IMR-90 (cell line): ENCODE data around the gene PTPRN2. TPM values are rescaled to one million over a fixed set of nuclear protein-coding genes. Genes with fewer than 3 reads are reported as not detected.

Source experiments
- ATAC-seq: fragments of 200-7000 bp; cut with Tn5 transposase; 2 replicates; pipeline ENCODE4 v1.9.1; 2020; ENCODE audit warnings: low read depth, mild to moderate bottlenecking, moderate library complexity
- BruUV-seq: library from RNA; stranded (reverse); fragments of 400-500 nt; replicated peaks from 2 replicates; lab custom pipeline; 2021; lab: Mats Ljungman, UMichigan
- CTCF ChIA-PET: fragments of 300-600 bp; formaldehyde crosslinking; extraction: SDS; loops from one replicate; lab custom pipeline; 2021; ENCODE audit warnings: antibody characterized with exemption; lab: Yijun Ruan, JAX
- POLR2A ChIA-PET: fragments of 300-600 bp; sonication (Branson Sonifier 250); formaldehyde crosslinking; loops from one replicate; lab custom pipeline; 2022; ENCODE audit warnings: antibody characterized with exemption; ENCODE audit not compliant: unreplicated experiment; lab: Charles Lee
- DNase-seq: peaks from one replicate; pipeline ENCODE4 v3.0.0; 2013
- H2AFZ ChIP-seq: replicated peaks from 2 replicates; pipeline ENCODE3; 2013; ENCODE audit warnings: low read length, mild to moderate bottlenecking; ENCODE audit not compliant: poor library complexity
- H2AK5ac ChIP-seq: 2 replicates; pipeline ENCODE4 v1.6.1; 2013; ENCODE audit warnings: low read depth, low read length, inconsistent platforms
- H2AK9ac ChIP-seq: replicated peaks from 2 replicates; pipeline ENCODE3; 2013; ENCODE audit warnings: mild to moderate bottlenecking, low read depth, low read length, moderate library complexity; ENCODE audit not compliant: poor library complexity
- H2BK120ac ChIP-seq: 2 replicates; pipeline ENCODE4 v1.6.1; 2013; ENCODE audit warnings: low read depth, low read length, inconsistent platforms
- H2BK15ac ChIP-seq: 3 replicates; pipeline ENCODE4 v1.6.1; 2013; ENCODE audit warnings: low read depth, low read length, inconsistent platforms
- H2BK20ac ChIP-seq: 2 replicates; pipeline ENCODE4 v1.6.1; 2013; ENCODE audit warnings: low read depth, mild to moderate bottlenecking, inconsistent platforms, low read length, moderate library complexity
- H2BK5ac ChIP-seq: 2 replicates; pipeline ENCODE4 v1.6.1; 2013; ENCODE audit warnings: mild to moderate bottlenecking, low read depth, low read length, inconsistent platforms; ENCODE audit not compliant: poor library complexity, severe bottlenecking
- H3K14ac ChIP-seq: replicated peaks from 2 replicates; pipeline ENCODE4 v1.6.1; 2013; ENCODE audit warnings: low read depth, low read length, inconsistent platforms
- H3K18ac ChIP-seq: 2 replicates; pipeline ENCODE4 v1.6.1; 2013; ENCODE audit warnings: low read depth, low read length, control low read depth
- H3K23ac ChIP-seq: 2 replicates; pipeline ENCODE4 v1.6.1; 2013; ENCODE audit warnings: low read depth, low read length, inconsistent platforms
- H3K27ac ChIP-seq: 2 replicates; pipeline ENCODE4 v1.5.1; 2013; ENCODE audit warnings: mild to moderate bottlenecking, control low read depth, low read length; ENCODE audit not compliant: insufficient read depth
- H3K27me3 ChIP-seq: 2 replicates; pipeline ENCODE4 v1.6.1; 2013; ENCODE audit warnings: low read length; ENCODE audit not compliant: control insufficient read depth, insufficient read depth
- H3K36me3 ChIP-seq: 2 replicates; pipeline ENCODE4 v1.6.1; 2013; ENCODE audit warnings: low read length, mixed read lengths; ENCODE audit not compliant: control insufficient read depth, insufficient read depth
- H3K4ac ChIP-seq: 2 replicates; pipeline ENCODE4 v1.6.1; 2013; ENCODE audit warnings: low read depth, low read length, inconsistent platforms
- H3K4me1 ChIP-seq: 2 replicates; pipeline ENCODE4 v1.6.1; 2013; ENCODE audit warnings: low read length, mixed read lengths; ENCODE audit not compliant: control insufficient read depth, insufficient read depth
- H3K4me2 ChIP-seq: 2 replicates; pipeline ENCODE4 v1.6.1; 2013; ENCODE audit warnings: low read depth, mild to moderate bottlenecking, control low read depth, low read length, moderate library complexity
- H3K4me3 ChIP-seq: 2 replicates; pipeline ENCODE4 v1.5.1; 2013; ENCODE audit warnings: low read depth, mild to moderate bottlenecking, control low read depth, low read length, moderate library complexity; ENCODE audit not compliant: insufficient read depth
- H3K56ac ChIP-seq: 2 replicates; pipeline ENCODE4 v1.6.1; 2013; ENCODE audit warnings: low read length, inconsistent platforms; ENCODE audit not compliant: insufficient read depth; ENCODE audit errors: extremely low read depth
- H3K79me1 ChIP-seq, 2 experiments: 2 replicates each; pipeline ENCODE4 v1.6.1; 2013; ENCODE audit warnings: low read length in 2 of 2, inconsistent platforms in 1 of 2, low read depth in 1 of 2
- H3K9ac ChIP-seq: 2 replicates; pipeline ENCODE4 v1.6.1; 2013; ENCODE audit warnings: low read depth, low read length, control low read depth
- H3K9me1 ChIP-seq: 2 replicates; pipeline ENCODE4 v1.6.1; 2013; ENCODE audit warnings: low read length, inconsistent platforms; ENCODE audit not compliant: insufficient read depth
- H3K9me3 ChIP-seq: 2 replicates; pipeline ENCODE4 v1.6.1; 2013; ENCODE audit warnings: low read length; ENCODE audit not compliant: control insufficient read depth, insufficient read depth
- H4K20me1 ChIP-seq: 2 replicates; pipeline ENCODE4 v1.6.1; 2013; ENCODE audit warnings: low read length, inconsistent platforms; ENCODE audit not compliant: insufficient read depth
- H4K5ac ChIP-seq: 2 replicates; pipeline ENCODE4 v1.6.1; 2013; ENCODE audit warnings: mild to moderate bottlenecking, low read depth, low read length, control low read depth
- H4K8ac ChIP-seq, 2 experiments: 2 replicates each; pipeline ENCODE4 v1.6.1; 2013; ENCODE audit warnings: low read depth in 2 of 2, low read length in 2 of 2, control low read depth in 1 of 2, inconsistent platforms in 1 of 2
- H4K91ac ChIP-seq: 2 replicates; pipeline ENCODE4 v1.6.1; 2013; ENCODE audit warnings: low read depth, low read length, inconsistent platforms; ENCODE audit not compliant: insufficient read depth
- BHLHE40 ChIP-seq: fragments of 150-350 bp; IDR thresholded peaks from 2 replicates; pipeline ENCODE4 v1.6.1; 2016; ENCODE audit warnings: mild to moderate bottlenecking, low read depth, low read length
- CEBPB ChIP-seq: IDR thresholded peaks from 2 replicates; pipeline ENCODE4 v1.6.1; 2012; ENCODE audit warnings: low read depth, low read length, improper control_type of control experiment
- CHD1 ChIP-seq: IDR thresholded peaks from 2 replicates; pipeline ENCODE4 v1.6.1; 2012; ENCODE audit warnings: low read depth, low read length, improper control_type of control experiment
- CTCF ChIP-seq: conservative IDR thresholded peaks from 2 replicates; pipeline ENCODE4 v1.5.1; 2012; ENCODE audit warnings: mild to moderate bottlenecking, low read depth, low read length, improper control_type of control experiment
- ELK1 ChIP-seq: fragments of 150-350 bp; IDR thresholded peaks from 2 replicates; pipeline ENCODE4 v1.6.1; 2016; ENCODE audit warnings: low read depth, mild to moderate bottlenecking, low read length, moderate library complexity, borderline replicate concordance
- FOS ChIP-seq: fragments of 150-350 bp; IDR thresholded peaks from 2 replicates; pipeline ENCODE4 v1.6.1; 2016; ENCODE audit warnings: low read depth, low read length
- MAFK ChIP-seq: IDR thresholded peaks from 2 replicates; pipeline ENCODE4 v1.6.1; 2012; ENCODE audit warnings: low read depth, low read length, improper control_type of control experiment
- MAZ ChIP-seq: IDR thresholded peaks from 2 replicates; pipeline ENCODE4 v1.6.1; 2012; ENCODE audit warnings: low read depth, mild to moderate bottlenecking, low read length, improper control_type of control experiment, moderate library complexity, borderline replicate concordance
- MXI1 ChIP-seq: IDR thresholded peaks from 2 replicates; pipeline ENCODE4 v1.6.1; 2012; ENCODE audit warnings: low read depth, mild to moderate bottlenecking, low read length, moderate library complexity, borderline replicate concordance
- NFE2L2 ChIP-seq: fragments of 150-350 bp; IDR thresholded peaks from 2 replicates; pipeline ENCODE4 v1.6.1; 2016; ENCODE audit warnings: low read depth, mild to moderate bottlenecking, low read length
- POLR2A ChIP-seq: IDR thresholded peaks from 2 replicates; pipeline ENCODE4 v1.6.1; 2012; ENCODE audit warnings: mild to moderate bottlenecking, low read depth, low read length
- RAD21 ChIP-seq: IDR thresholded peaks from 2 replicates; pipeline ENCODE4 v1.6.1; 2012; ENCODE audit warnings: low read length, improper control_type of control experiment
- RCOR1 ChIP-seq: IDR thresholded peaks from 2 replicates; pipeline ENCODE4 v1.6.1; 2012; ENCODE audit warnings: mild to moderate bottlenecking, low read length, improper control_type of control experiment; ENCODE audit not compliant: insufficient replicate concordance
- RFX5 ChIP-seq: IDR thresholded peaks from 2 replicates; pipeline ENCODE4 v1.8.0; 2012; ENCODE audit warnings: low read depth, mild to moderate bottlenecking, low read length, moderate library complexity
- SMC3 ChIP-seq: fragments of 150-350 bp; IDR thresholded peaks from 2 replicates; pipeline ENCODE4 v1.6.1; 2016; ENCODE audit warnings: low read depth, mild to moderate bottlenecking, antibody characterized with exemption, low read length, moderate library complexity
- USF2 ChIP-seq: fragments of 150-350 bp; IDR thresholded peaks from 2 replicates; pipeline ENCODE4 v1.6.1; 2017; ENCODE audit warnings: mild to moderate bottlenecking, antibody characterized with exemption, low read length, low read depth
- WGBS, 2 experiments: methylation state at CpG; one replicate each; pipeline versions ENCODE4 v1.1.5 to v1.1.7; 2013; ENCODE audit warnings: missing lambda C conversion rate in 2 of 2; ENCODE audit not compliant: insufficient read length in 1 of 2; ENCODE audit errors: extremely low coverage in 2 of 2; 5-methylcytosine and 5-hydroxymethylcytosine counted together
- dilution Hi-C: fragments of 300-500 bp; cut with HindIII; formaldehyde crosslinking; loops from one replicate; pipeline ENCODE4 v1.14.3; 2018; ENCODE audit warnings: low sequenced_read_pairs; ENCODE audit not compliant: unreplicated experiment
- in situ Hi-C: fragments of 300-500 bp; cut with MboI; formaldehyde crosslinking; loops from 3 replicates; pipeline ENCODE4 v1.14.3; 2019; ENCODE audit warnings: low sequenced_read_pairs, inconsistent platforms, mixed read lengths
- intact Hi-C: fragments of 100-400 bp; cut with micrococcal nuclease; formaldehyde crosslinking; loops from 2 replicates; pipeline ENCODE4 v1.10.0; 2022
- polyA plus RNA-seq, 3 experiments: library from polyadenylated mRNA; depleted of rRNA; stranded (reverse); fragments of >200 nt; gene quantifications; 2 replicates each; pipeline ENCODE4 v1.2.3, GENCODE V29; 2012; ENCODE audit warnings: low replicate concordance in 1 of 3
- total RNA-seq: library from RNA; depleted of rRNA; stranded (reverse); fragments of >200 nt; gene quantifications from 2 replicates; pipeline ENCODE4 v1.2.3, GENCODE V29; 2012

Gene PTPRN2
- total and polyA plus RNA-seq, 2 of the 4 experiments (the other 2 are of a cell fraction) = 0.03 TPM; not detected in 1

- Histone ChIP-seq H3K4ac (no peak overlapping the region), H3K4me3 (no peak overlapping the region), H4K20me1 (no peaks in the 10 kb centered on the region), H3K56ac (no peak overlapping the region), H4K8ac (no peak overlapping the region), H2BK5ac (no peak overlapping the region), H2AFZ (no peak overlapping the region), H2AK9ac (no peak overlapping the region), H2AK5ac (no peak overlapping the region), H2BK20ac (no peak overlapping the region), H2BK15ac (no peak overlapping the region), H3K79me1 (no peaks in the 10 kb centered on the region), H3K36me3 (no peaks in the 10 kb centered on the region), H3K14ac (no peak overlapping the region), H4K91ac (no peak overlapping the region), H4K5ac (no peak overlapping the region), H3K4me1 (no peaks in the 10 kb centered on the region), H3K18ac (no peak overlapping the region), H2BK120ac (no peak overlapping the region), H3K4me2 (no peak overlapping the region), H3K27me3 (no peaks in the 10 kb centered on the region), H3K23ac (no peak overlapping the region), H3K9me1 (no peaks in the 10 kb centered on the region), H3K9ac (no peak overlapping the region), H3K9me3 (peaks cover 42% of the 10 kb centered on the region), H3K27ac (no peak overlapping the region)
- ATAC-seq (no peak), DNase-seq (no peak)
- WGBS, 2 experiments = 20% methylated on average over 1 of the region's 11 CpGs; no CpG with 5 or more reads in 1 of the 2 experiments
- ChIA-PET POLR2A (no interaction called here), CTCF (no interaction called here)
- BruUV-seq = no TSS peak
- TF ChIP-seq SMC3 (no peak), MXI1 (no peak), RAD21 (no peak), MAFK (no peak), CEBPB (no peak), ELK1 (no peak), RFX5 (no peak), USF2 (no peak), NFE2L2 (no peak), POLR2A (no peak), CTCF (no peak), RCOR1 (no peak), MAZ (no peak), CHD1 (no peak), FOS (no peak), BHLHE40 (no peak)
- intact Hi-C loops (no loop called here), dilution Hi-C loops (no loop called here), in situ Hi-C loops (no loop called here)
Observed at GRCh38 chr7:158121441-158122045, 466.1 kb downstream of the PTPRN2 start.
